Smooth muscle cell of bladder (primary cell): ENCODE measurements around the gene P2RX6. TPM values are rescaled to one million over a fixed set of nuclear protein-coding genes. Genes with fewer than 3 reads are reported as not detected.

Source experiments
- total RNA-seq: library from RNA; depleted of rRNA; stranded (reverse); fragments of >200 nt; gene quantifications from 2 replicates; pipeline ENCODE4 v1.2.3, GENCODE V29; 2014

The P2RX6 gene
- 2.6 and 2.8 TPM in 2 replicates for total RNA-seq

GRCh38 chr22:21014726-21015465 is at the start of gene P2RX6:
TSS of gene P2RX6 (plus strand) at chr22:21015165. CDS start at chr22:21015175, 10 bp downstream.

GRCh38 chr22:20966883-20967696 is 47.9 kb upstream of the P2RX6 start, which contains the start of gene AIFM3:
TSS of gene AIFM3 (plus strand) at chr22:20967255. CDS start at chr22:20967945, 690 bp downstream.

GRCh38 chr22:20981787-20982562 is 33.0 kb upstream of the P2RX6 start, which contains the start of gene LZTR1:
TSS of gene LZTR1 (plus strand) at chr22:20982297. CDS start at chr22:20982372, 75 bp downstream.

GRCh38 chr22:21001601-21002325 is 13.2 kb upstream of the P2RX6 start, which contains the start of gene THAP7:
TSS of gene THAP7 (minus strand) at chr22:21002118. CDS start at chr22:21001911, 207 bp downstream.

GRCh38 chr22:21032037-21032867 is 17.3 kb downstream of the P2RX6 start, which contains the start of gene SLC7A4:
TSS of gene SLC7A4 (minus strand) at chr22:21032561. CDS start at chr22:21031812, 749 bp downstream.

GRCh38 chr22:21045585-21046294 is 30.8 kb downstream of the P2RX6 start, which contains the start of gene LRRC74B:
TSS of gene LRRC74B (plus strand) at chr22:21045946. CDS start at chr22:21045987, 41 bp downstream.

Other genes with a start within 250 kb of the P2RX6 start
- gene SERPIND1, start 241.1 kb upstream of the P2RX6 start, total RNA-seq, result 0.14 TPM in 1 of 2 replicates, not detected in the other
- gene PI4KA, start 156.4 kb upstream of the P2RX6 start, total RNA-seq, result 27.3 and 33.8 TPM in 2 replicates
- gene SNAP29, start 156.2 kb upstream of the P2RX6 start, total RNA-seq, result 6.4 and 7.0 TPM in 2 replicates
- 29.4 and 38.9 TPM in 2 replicates for gene CRKL, start 97.8 kb upstream of the P2RX6 start, total RNA-seq
- 0.57 and 1.3 TPM in 2 replicates for gene AIFM3, start 47.9 kb upstream of the P2RX6 start, total RNA-seq
- gene LZTR1, start 32.9 kb upstream of the P2RX6 start, total RNA-seq, result 38.7 and 54.8 TPM in 2 replicates
- 18.9 and 24.7 TPM in 2 replicates for gene THAP7, start 13.0 kb upstream of the P2RX6 start, total RNA-seq
- gene SLC7A4, start 17.4 kb downstream of the P2RX6 start, total RNA-seq, result 0.14 and 0.28 TPM in 2 replicates
- not detected in 2 replicates for gene LRRC74B, start 30.8 kb downstream of the P2RX6 start, total RNA-seq